NCI-H2227 (cell line): ENCODE results near the gene SUMF2.
"Not testable (repeated sequence)": the region's sequence is repeated elsewhere in the genome, so short reads cannot be mapped to it uniquely, and the experiment has no call there.

ENCODE experiments used
- DNase-seq: peaks from one replicate; lab custom pipeline; 2025; ENCODE audit not compliant: unreplicated experiment; lab: John Stamatoyannopoulos, UW

The SUMF2 gene

GRCh38 chr7:56106108-56107073 is 42.3 kb downstream of the SUMF2 start, which contains the start of gene CHCHD2:
Gene CHCHD2, minus strand, starts transcription at chr7:56106476. Its CDS starts 63 bp downstream, at chr7:56106413.
- DNase-seq = peak; percentile 97

GRCh38 chr7:56107954-56108258 is 43.8 kb downstream of the SUMF2 start:
- DNase-seq = no peak

DNA sequence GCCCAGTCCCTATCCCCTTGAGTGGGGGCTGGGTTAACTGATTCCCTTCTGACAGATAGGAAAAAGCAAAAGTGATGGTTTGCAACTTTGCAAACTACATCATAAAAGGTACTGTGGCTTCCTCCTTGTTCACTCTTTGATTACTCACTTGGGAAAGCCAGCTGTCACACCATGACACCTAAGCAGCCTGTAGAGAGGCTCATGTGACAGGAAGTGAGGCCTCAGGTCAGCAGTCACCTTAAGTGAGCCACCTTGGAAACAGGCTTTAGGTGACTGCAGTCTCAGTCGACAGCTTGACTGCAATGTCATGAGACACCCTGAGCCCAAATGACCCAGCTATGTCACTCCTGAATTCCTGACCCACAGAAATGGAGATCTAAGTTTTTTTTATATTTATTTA is 46.5 kb downstream of the SUMF2 start:
- no peak for DNase-seq

DNA sequence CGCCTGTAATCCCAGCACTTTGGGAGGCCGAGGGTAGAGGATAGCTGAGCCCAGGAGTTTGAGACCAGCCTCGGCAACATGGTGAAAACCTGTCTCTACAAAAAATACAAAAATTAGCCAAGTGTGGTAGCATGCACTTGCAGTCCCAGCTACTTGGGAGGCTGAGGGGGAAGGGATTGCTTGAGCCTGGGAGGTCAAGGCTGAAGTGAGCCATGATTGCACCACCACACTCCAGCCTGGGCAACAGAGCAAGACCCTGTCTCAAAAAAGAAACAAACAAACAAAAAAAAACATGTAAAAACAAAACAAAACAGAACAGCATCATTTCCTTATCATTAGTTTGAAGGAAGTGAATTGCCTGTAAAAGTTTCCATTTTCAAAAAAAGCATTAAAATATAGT is 48.2 kb downstream of the SUMF2 start:
- not testable (repeated sequence) for DNase-seq

DNA sequence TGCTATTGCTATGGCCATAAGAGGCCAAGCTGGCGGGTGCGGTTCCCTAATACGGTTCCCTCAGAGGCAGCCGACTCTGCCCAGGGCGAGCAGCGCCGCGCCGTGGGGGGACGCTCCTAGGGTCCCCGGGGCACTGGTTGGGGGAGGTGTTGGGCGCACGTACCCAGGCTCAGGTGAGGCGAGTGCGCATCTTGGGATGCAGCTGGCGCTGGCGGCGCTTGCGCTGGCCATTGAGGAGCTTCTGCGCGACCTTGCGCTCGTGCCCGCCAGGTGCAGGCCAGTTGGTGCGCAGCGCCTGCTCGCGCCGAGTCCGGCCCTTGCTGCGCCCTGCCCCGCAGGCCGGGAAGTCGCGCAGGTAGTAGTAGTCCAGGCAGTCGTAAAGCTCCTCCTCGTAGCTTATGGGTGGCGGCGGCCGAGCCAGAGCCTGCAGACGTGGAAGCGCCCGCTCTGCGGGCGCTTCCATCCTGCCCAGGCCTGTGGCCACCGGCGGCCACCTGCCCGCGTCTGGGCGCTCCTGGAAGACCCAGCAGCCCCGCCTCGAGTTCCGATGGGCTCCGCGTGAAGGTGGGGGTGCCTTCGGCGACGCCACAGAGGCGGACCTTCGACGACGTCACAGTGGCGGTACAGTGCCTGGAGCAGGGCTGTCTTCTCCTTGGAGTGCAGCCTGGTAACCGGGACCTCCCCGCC is 51.9 kb downstream of the SUMF2 start, which contains the start of gene NUPR2:
TSS of gene NUPR2 (minus strand) at position 566 of the 687 bp plus-strand sequence. CDS start at position 463, 103 bp downstream.
- DNase-seq = no peak

- DNase-seq = no peak
Measured at GRCh38 chr7:56121440-56121839, 57.4 kb downstream of the SUMF2 start.

GRCh38 chr7:56124981-56125380 is 60.9 kb downstream of the SUMF2 start:
- DNase-seq = no peak

DNA sequence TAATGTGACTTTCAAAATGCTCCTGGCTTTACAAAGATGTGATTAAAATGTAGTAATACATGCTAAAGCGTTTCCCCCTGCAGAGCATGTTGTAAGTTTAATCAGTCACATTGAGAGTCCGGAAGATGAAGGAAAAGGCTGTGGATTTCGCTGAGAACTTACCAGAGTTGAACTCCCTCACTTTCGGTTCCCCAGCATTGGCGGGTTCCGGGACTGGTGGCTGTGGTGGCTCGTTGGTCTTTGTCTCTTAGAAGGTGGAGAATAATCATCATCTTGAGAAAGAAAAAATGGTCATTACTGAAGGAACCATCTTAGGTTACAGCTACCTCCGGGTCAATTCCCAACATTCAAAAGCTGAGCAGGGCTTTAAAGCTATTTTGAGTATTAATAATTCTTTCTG is 61.7 kb downstream of the SUMF2 start:
- DNase-seq = no peak

DNA sequence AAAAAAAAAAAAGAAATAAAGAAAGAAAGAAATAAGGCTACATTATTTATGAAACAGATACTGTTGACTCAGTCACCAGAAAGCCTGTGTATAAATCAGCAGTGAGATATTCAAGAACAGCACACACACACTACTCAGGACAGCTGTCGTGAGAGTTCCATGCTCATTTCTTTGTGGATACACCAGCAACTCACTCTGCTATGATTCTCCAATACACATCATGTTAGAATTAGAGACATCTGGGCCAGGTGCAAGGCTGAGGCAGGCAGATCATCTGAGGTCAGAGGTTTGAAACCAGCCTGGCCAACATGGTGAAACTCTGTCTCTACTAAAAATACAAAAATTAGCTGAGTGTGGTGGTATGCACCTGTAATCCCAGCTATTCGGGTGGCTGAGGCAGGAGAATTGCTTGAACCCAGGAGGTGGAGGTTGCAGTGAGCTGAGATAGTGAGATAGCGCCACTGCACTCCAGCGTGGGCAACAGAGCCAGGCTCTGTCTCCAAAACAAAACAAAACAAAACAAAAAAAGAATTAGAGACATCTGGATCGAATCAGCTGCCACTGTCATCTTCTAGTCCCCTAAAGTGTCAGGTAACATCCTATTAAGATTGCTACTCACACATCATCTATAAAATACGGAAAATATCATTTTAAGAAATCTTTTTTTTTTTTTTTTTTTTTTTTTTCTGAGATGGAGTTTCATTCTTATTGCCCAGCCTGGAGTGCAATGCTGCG is 63.3 kb downstream of the SUMF2 start:
- no peak for DNase-seq
